GM18519 (cell line): Measurements from ENCODE around the gene FAM47C.
"Not testable (repeated sequence)": the region's sequence is repeated elsewhere in the genome, so short reads cannot be mapped to it uniquely, and the experiment has no call there.

Experiments used
- ATAC-seq: cut with Tn5 transposase; IDR thresholded peaks from one replicate; pipeline ENCODE4 v1.9.1; 2021; ENCODE audit warnings: mild to moderate bottlenecking, moderate library complexity; ENCODE audit not compliant: unreplicated experiment, low FRiP score

FAM47C gene

GRCh38 chrX:37008182-37008581 is at the start of gene FAM47C:
FAM47C (plus strand) TSS chrX:37008366; CDS start chrX:37008411, 45 bp downstream.
- not testable (repeated sequence) for ATAC-seq

GRCh38 chrX:36961590-36961989 is 46.6 kb upstream of the FAM47C start:
- ATAC-seq = no peak

- no peak for ATAC-seq
These were observed 44.9 kb upstream of the FAM47C start for GRCh38 chrX:36963069-36963808.

DNA sequence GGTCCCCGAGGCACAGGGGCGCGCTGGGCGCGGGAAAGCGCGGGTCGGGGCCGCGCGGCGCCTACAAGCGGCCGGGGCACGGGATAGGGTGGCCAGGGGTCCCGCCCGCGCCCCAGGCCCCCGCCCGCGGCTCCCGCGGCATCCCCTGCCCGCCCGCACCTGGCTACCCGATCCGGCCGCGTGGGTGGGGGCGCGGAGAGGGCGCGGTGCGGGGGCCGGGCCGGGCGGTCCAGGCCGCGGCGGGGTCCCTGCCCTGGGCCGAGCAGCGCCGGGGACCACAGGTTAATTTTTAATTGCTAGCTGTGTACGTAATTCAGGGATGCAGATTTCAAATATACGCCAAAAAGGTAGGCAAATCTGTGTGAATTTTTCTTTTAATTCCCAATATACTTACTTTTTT is 44.3 kb upstream of the FAM47C start:
- ATAC-seq = no peak

DNA sequence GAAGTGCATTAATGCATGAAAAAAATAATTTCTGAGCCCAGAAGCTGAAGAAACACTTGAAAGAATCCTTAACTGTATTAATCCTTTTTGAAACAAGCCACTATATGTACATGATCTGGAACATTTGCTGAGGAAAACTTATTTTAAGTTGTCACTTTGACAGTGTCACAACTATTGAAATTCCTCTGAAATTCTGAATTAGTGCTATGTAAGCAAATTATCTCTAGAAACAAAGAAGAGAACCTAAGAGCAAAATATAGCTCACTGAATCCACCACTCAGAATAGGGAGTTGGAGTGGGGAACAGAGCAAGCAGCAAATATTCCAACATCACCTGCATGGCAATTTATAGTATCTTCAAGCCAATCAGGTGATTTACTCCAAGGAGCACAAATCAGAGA is 34.6 kb upstream of the FAM47C start:
- ATAC-seq = no peak

DNA sequence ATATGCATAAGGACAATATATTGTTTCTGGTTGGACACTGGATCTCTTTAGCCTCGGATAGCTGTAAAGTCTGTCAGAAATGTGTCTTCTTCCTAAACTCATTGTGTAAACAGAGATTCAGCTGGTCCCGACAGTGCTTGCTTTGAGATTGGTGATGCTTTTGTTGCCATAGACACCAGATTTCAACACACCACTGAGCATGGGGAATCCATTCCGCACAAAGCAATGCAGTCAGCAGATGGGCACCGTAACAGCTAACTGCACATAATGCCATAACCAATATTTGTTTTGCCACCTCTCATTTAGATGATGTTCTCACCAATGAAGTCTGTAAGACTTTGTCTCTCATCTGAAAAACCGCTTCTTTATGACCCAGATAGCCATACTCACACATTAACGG is 33.3 kb upstream of the FAM47C start:
- ATAC-seq = no peak

GRCh38 chrX:36978886-36979285 is 29.3 kb upstream of the FAM47C start:
- ATAC-seq = no peak

DNA sequence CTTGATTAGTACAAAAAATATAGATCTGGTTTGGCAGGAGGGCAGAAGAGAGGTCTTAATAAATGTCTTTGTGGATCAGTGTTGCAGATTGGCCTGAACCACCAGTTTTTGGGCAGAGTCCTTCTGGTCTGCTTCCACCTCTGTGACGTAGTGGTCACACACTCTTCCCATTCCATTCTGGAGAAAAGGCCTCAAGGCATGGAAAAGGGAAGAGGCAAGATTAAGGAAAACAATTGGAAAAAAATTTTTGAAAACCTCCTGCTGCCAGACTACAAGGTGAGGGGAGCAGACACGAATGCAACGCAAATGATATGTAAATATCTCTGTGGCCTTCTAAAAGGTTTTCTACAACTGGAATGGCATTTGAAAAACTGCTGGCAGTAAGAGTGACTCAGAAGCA is 24.3 kb upstream of the FAM47C start:
- ATAC-seq = no peak

GRCh38 chrX:36985416-36986209 is 22.6 kb upstream of the FAM47C start:
- not testable (repeated sequence) for ATAC-seq

DNA sequence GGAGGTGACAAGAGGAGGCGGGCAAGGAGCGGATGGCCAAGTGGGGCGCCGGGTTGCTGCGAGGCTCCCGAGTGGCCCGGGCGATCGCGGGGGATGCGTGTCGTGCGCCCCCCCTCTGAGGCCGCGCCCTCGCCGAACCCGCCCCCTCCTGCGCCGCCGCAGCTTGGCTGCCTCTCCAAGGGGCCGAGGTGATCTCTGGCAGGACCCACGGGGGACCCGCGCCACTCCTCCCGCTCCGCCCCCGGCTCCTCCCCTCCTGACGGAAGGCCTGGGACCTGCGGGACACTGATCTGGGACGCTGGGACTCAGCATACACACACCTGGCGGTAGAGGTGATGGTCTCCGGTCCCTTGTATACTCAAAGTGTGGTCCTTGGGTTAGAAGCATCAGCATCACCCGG is 21.9 kb upstream of the FAM47C start:
- no peak for ATAC-seq

GRCh38 chrX:36987212-36987611 is 21.0 kb upstream of the FAM47C start:
- ATAC-seq = not testable (repeated sequence)

GRCh38 chrX:37000140-37000539 is 8.0 kb upstream of the FAM47C start:
- no peak for ATAC-seq

GRCh38 chrX:37010496-37010895 is 2.3 kb downstream of the FAM47C start:
- no peak for ATAC-seq

GRCh38 chrX:37034260-37034659 is 26.1 kb downstream of the FAM47C start:
- ATAC-seq = not testable (repeated sequence)

GRCh38 chrX:37036674-37037220 is 28.6 kb downstream of the FAM47C start:
- not testable (repeated sequence) for ATAC-seq

DNA sequence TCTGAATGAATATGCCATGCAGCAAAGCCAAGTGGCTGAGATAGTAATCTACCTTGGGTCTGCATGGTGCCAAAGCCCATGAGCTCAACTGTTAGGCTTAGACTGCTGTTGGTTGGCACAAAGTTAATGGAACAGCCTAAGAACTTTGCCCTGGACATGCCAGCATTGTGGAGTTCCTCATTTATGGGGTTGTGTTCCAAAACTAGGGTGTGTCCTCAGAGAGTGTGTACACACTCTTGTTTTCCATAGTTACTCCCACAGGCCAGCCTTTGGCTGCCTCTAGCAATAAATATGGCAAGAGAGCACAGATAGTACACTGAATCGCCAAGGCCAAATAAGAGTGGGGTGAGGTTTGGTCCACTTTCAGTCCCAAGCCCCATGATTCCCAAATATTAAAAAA is 30.6 kb downstream of the FAM47C start:
- ATAC-seq = not testable (repeated sequence)

DNA sequence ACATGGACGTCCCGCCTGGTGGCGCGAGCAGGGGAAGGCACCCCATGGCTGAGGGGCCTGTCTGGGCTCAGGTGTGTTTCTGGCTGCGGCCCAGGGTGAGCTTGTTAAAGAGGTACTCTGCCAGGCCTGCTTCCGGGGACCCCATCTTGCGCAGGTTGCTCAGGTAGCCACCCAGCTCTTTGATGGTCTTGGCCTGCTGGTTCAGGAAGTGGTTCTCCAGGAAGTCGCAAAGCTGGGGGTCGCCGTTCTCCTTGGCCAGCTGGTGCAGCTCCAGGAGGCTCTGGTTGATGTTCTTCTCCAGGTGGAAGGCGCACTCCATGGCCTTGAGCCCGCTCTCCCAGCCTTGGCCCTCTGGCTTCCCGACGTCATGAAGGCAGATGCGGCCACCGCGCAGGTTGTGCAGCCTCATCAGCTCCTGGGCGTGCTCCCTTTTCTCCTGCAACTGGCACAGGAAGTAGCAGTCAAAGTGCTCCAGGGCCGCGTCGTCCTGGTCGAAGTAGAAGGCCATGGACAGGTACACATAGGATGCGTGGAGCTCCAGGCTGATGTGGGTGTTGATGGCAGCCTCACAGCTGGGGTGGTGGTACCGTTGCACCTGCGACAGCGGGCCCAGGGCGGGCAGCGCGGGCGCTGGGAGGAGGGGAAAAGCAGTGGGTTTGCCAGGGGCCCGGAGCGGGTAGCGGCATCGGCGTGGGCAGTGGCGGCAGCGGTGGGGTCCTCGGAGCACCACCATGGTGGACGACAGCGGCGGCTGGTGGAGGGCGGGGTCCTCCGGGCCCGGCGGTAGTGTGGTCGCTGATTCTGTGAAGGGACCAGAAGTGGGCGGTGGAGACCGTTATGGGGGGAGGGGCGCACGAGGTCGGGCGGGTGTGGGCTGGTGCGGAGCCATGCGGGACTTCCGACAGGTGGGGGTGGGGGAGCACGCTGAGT is 35.1 kb downstream of the FAM47C start:
- ATAC-seq = not testable (repeated sequence)

DNA sequence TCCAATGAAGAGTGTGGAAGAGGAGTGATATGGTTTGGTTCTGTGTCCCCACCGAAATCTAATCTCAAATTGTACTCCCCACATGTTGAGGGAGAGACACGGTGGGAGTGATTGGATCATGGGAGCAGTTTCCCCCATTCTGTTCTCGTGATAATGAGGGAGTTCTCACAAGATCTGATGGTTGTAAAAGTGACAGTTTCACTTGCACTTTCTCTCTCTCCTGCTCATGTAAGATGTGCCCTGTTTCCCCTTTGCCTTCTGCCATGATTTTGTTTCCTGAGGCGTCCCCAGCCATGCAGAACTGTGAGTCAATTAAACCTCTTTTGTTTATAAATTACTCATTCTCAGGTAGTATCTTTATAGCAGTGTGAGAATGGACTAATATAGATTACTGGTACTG is 39.6 kb downstream of the FAM47C start:
- ATAC-seq = no peak

GRCh38 chrX:37057572-37057971 is 49.4 kb downstream of the FAM47C start:
- not testable (repeated sequence) for ATAC-seq

DNA sequence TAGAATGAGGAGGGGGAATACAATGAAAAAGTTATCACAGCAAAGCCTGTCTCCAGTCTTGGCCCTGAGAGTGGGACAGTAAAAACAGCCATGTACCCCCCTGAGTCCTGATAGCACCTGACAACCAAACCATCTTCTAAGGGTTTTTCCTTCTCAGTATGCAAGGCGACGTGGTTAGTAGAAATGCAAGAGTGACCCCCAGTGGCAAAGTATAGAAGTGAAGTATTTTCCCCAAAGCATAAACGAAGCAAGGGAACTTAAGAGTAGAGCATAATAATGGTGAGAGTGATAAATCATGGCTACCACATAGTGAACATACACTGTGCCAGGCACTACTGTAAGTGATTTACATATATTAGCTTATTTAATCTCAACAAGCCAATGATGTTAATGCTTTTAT is 52.8 kb downstream of the FAM47C start:
- peak; percentile 81 for ATAC-seq
